Measurements from ENCODE around the gene TLL2. TPM values are rescaled to one million over a fixed set of nuclear protein-coding genes. Genes with fewer than 3 reads are reported as not detected.
A peak's percentile ranks its signal among the peaks of the same experiment; 100 is the strongest.

Gene TLL2
- total and polyA plus RNA-seq, 9 of the 15 experiments (the other 6 are each of a cell fraction or from before 2014, with no cell fraction given) = 0.09 TPM; not detected in 8

GRCh38 chr10:96415891-96416554 lies 97.7 kb downstream of the TLL2 start:
- peak; percentile 19 for FAIRE-seq
- Histone ChIP-seq H3K4me3 (no peak overlapping the region), H3K36me3 (ENCODE audit: control insufficient read depth, insufficient read depth, low read length) (no peaks in the 10 kb centered on the region), H3K4me2 (ENCODE audit: insufficient read depth, low read length) (no peak overlapping the region), H3K79me2 (ENCODE audit: control insufficient read depth, insufficient read depth, low read length) (no peaks in the 10 kb centered on the region), H3K9me1 (ENCODE audit: control insufficient read depth, insufficient read depth, low read length) (peaks cover 2% of the 10 kb centered on the region), H3K27ac (ENCODE audit: extremely low read depth, low read depth, low read length) (no peak overlapping the region), H3K27me3 (ENCODE audit: control insufficient read depth in 2 of 2, insufficient read depth in 2 of 2, low read length in 2 of 2) (peaks cover 0 to 34% of the 10 kb centered on the region in 2 experiments; a peak in 3 of 5 replicates), H3K9me3 (replicated peaks; ENCODE audit: control insufficient read depth, insufficient read depth, low read depth, low read length) (no peaks in the 10 kb centered on the region), H3K9ac (ENCODE audit: insufficient read depth in 1 of 2, low read depth in 2 of 2, low read length in 2 of 2) (no peak overlapping the region), H3K4me1 (replicated peaks in 1 of 2; ENCODE audit: control insufficient read depth in 2 of 2, insufficient read depth in 2 of 2, low read length in 2 of 2) (no peaks in the 10 kb centered on the region), H4K20me1 (replicated peaks; ENCODE audit: control insufficient read depth, insufficient read depth, low read length) (no peaks in the 10 kb centered on the region), H2AFZ (ENCODE audit: low read depth, low read length) (no peak overlapping the region)
- TF ChIP-seq MBD2 (IDR thresholded peaks at IDR 0.05; ENCODE audit: borderline replicate concordance, low read depth) = no peak
- peak; percentile 89 for TF ChIP-seq C11orf30 (IDR thresholded peaks at IDR 0.05; ENCODE audit: low read depth)
- peak; percentile 78 for TF ChIP-seq MAFK (IDR thresholded peaks at IDR 0.05; ENCODE audit: low read length)
- TF ChIP-seq MAFF (IDR thresholded peaks at IDR 0.05; ENCODE audit: low read length) = peak; percentile 81
- TF ChIP-seq, protein P1, sequence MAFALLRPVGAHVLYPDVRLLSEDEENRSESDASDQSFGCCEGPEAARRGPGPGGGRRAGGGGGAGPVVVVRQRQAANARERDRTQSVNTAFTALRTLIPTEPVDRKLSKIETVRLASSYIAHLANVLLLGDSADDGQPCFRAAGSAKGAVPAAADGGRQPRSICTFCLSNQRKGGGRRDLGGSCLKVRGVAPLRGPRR (CRISPR knock-in tag; IDR thresholded peaks at IDR 0.05) = no peak
- TF ChIP-seq ZNF316 (IDR thresholded peaks at IDR 0.05) = peak; percentile 91
- no peak for TF ChIP-seq ZNF239 (CRISPR knock-in tag; IDR thresholded peaks at IDR 0.05)
- peak; percentile 73 for TF ChIP-seq NFE2 (IDR thresholded peaks at IDR 0.05; ENCODE audit: low read depth)
- no peak for TF ChIP-seq SP1 (CRISPR knock-in tag; IDR thresholded peaks at IDR 0.05)
- TF ChIP-seq MAFG (tag; conservative IDR thresholded peaks at IDR 0.05) = peak; percentile 91
- no peak for TF ChIP-seq ZBTB43 (CRISPR knock-in tag; IDR thresholded peaks at IDR 0.05)
- TF ChIP-seq, protein P2, sequence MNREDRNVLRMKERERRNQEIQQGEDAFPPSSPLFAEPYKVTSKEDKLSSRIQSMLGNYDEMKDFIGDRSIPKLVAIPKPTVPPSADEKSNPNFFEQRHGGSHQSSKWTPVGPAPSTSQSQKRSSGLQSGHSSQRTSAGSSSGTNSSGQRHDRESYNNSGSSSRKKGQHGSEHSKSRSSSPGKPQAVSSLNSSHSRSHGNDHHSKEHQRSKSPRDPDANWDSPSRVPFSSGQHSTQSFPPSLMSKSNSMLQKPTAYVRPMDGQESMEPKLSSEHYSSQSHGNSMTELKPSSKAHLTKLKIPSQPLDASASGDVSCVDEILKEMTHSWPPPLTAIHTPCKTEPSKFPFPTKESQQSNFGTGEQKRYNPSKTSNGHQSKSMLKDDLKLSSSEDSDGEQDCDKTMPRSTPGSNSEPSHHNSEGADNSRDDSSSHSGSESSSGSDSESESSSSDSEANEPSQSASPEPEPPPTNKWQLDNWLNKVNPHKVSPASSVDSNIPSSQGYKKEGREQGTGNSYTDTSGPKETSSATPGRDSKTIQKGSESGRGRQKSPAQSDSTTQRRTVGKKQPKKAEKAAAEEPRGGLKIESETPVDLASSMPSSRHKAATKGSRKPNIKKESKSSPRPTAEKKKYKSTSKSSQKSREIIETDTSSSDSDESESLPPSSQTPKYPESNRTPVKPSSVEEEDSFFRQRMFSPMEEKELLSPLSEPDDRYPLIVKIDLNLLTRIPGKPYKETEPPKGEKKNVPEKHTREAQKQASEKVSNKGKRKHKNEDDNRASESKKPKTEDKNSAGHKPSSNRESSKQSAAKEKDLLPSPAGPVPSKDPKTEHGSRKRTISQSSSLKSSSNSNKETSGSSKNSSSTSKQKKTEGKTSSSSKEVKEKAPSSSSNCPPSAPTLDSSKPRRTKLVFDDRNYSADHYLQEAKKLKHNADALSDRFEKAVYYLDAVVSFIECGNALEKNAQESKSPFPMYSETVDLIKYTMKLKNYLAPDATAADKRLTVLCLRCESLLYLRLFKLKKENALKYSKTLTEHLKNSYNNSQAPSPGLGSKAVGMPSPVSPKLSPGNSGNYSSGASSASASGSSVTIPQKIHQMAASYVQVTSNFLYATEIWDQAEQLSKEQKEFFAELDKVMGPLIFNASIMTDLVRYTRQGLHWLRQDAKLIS (CRISPR knock-in tag; IDR thresholded peaks at IDR 0.05) = no peak
- ChIA-PET POLR2A (interaction anchor here (0.6 to 0.8 kb wide), 2 partner anchors 45 to 93 kb away, joined by 3 read pairs; no protein-coding TSS in a partner anchor), CTCF (ENCODE audit: low intra/inter-chr PET ratio) (no interaction called here)
- WGBS (ENCODE audit: insufficient coverage, low coverage, missing lambda C conversion rate) = 0% methylated on average over 4 of the region's 5 CpGs
- no peak for DNase-seq (ENCODE audit: extremely low read depth in 1 of 4, low spot score in 3 of 4)
- ATAC-seq = no peak
- in situ Hi-C loops (cut with MboI) (loop anchor here (5.0 kb wide), 1 partner anchor 41 kb away; no protein-coding TSS in a partner anchor), intact Hi-C loops (cut with micrococcal nuclease) (no loop called here)
- BruUV-seq (replicated peaks) = no TSS peak

Measured in K562 (cell line).